GM12872 (cell line): ENCODE data around the gene CSF1R.

Experiments used
- TF ChIP-seq, protein P1 (sequence below): IDR thresholded peaks from 3 replicates; pipeline ENCODE4 v1.5.1; 2011; ENCODE audit warnings: low read depth, mild to moderate bottlenecking, low read length, moderate library complexity; ENCODE audit not compliant: insufficient read depth

The CSF1R gene

DNA sequence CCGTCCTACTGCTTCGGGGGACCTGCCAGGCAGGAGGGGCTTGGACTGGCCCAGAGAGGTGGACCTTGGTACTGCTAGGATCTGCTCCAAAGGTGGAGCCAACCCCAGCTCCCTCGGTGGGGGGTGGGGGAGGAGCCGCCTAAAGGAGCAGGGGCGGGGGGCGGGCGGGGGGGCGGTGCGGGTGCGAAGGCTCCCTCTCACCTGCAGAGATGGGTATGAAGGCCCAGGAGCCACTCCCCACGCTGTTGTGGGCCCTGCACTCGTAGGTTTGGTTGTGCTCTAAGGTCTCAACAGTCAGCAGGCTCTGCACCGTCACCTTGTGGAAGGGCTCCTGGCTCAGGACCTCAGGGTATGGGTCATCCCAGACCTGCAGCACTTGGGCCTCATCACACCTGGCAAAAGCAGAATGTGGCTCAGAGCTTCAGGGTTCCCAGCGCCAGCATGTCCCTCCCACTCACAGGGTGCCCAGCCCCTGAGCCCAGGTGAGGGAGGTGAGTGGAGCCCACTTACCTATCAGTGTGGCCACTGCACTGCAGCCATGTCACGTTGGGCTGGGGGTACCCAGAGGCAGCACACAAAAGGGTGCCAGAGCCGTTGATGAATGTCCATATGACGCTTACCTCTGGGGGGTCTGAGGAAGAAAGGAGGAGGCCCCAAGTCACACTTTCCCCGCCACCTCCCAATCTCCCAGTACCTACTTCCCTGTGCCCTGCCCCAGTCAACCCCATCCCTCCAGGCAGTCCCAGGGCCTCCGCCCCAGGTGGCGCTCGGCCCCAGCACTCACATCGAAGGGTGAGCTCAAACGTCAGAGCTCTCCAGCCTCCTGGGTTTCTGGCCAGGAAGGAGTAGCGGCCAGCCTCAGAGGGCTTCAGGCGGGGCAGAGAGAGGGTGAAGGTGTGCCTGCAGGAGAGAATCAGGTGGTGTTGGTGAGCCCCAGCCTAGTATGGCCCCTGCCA, 16.4 kb downstream of the CSF1R start:
- TF ChIP-seq, protein P1, sequence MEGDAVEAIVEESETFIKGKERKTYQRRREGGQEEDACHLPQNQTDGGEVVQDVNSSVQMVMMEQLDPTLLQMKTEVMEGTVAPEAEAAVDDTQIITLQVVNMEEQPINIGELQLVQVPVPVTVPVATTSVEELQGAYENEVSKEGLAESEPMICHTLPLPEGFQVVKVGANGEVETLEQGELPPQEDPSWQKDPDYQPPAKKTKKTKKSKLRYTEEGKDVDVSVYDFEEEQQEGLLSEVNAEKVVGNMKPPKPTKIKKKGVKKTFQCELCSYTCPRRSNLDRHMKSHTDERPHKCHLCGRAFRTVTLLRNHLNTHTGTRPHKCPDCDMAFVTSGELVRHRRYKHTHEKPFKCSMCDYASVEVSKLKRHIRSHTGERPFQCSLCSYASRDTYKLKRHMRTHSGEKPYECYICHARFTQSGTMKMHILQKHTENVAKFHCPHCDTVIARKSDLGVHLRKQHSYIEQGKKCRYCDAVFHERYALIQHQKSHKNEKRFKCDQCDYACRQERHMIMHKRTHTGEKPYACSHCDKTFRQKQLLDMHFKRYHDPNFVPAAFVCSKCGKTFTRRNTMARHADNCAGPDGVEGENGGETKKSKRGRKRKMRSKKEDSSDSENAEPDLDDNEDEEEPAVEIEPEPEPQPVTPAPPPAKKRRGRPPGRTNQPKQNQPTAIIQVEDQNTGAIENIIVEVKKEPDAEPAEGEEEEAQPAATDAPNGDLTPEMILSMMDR = no peak

DNA sequence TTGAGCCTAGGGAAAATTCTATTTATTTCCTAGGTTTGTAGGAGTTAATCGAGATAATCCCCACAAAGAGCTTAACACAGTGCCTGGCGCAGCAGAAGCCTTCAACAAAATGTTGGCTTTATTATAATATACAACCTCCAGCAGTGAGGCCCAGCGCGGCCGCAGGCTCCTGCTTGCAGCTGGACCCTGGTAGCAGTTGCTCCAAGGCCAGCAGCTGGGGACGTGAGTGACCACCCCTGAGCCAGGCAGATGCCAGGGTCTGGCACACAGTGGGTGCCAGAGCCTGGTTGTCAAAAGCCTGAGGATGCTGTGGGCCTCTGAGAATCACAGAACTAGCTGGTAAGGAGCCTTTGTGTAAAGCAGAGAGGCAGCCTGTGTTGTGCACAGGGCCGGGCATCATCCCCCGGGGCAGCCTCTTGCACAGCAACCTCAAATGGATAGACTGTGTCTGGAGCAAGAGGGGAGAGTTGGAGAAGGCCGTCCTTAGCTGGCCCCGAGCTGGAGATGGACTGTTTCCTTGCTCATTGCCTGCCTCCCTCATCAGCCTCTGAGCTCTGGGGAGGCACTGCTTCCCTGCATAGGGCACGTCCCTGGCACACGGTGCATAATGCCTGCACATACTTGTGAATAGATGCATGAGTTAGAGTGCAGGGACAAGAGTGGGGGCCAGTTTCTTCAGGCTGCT, 17.3 kb downstream of the CSF1R start:
- TF ChIP-seq, protein P1 = no peak

DNA sequence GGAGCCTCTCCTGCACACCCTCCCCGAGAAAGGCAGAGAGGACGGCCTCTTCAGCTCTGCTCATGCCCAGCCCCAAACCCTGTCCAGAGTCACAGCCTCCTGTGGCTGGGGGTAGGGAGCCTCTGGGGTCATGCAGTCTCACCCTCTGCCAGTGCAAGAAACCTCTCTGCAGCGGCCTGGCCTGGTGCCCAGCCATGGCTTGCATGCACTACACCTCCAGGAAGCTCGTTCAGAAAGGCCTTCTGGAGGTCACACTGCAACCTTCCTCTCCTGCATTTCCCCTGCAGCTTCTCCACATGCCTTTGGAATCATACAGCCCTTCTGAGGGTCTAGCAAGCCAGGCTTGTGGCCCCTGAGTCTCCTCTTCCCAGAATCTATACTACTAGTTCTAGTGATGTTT, 17.9 kb downstream of the CSF1R start:
- TF ChIP-seq, protein P1 = no peak

DNA sequence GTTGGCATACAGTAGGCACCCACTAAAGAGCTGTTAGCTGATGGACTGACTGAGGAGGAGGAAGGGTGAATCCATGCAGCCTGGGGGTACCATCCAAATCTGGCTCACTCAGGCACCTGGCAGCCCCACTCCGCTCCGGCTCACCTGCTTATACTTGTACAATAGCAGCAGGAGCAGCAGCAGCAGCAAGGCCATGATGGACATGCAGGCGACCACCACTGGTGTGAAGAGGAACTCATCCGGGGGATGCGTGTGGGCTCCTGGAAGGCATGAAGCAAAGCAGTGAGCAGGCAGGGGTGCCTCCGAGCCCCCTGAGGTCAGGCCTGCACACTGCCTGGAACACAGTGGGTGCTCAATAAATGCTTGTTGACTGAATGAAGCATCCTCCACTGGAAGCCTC, 18.3 kb downstream of the CSF1R start:
- TF ChIP-seq, protein P1 = no peak

DNA sequence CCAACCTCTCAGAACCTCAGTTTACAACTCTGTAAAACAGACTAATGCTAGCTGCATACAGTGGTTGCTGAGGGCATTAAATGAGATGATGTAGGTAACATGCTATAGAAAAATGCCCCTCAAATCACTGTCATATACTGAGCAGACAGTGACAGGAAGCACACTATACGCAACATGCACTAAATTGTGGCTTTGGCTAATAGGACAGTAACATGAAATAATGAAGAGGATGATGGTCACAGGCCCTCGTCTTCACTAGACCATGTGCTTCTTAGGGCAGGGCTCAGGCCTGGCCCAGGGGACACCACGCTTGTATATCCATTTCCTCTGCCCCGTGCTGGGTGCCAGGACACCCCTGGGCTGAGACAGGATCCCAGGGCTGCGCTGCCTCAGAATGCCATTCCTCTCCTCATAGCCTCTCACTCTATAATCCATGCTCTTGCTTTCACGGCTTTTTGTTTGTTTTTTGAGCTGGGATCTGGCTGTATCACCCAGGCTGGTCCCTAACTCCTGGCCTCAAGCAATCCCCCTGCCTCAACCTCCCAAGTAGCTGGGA, 18.9 kb downstream of the CSF1R start:
- TF ChIP-seq, protein P1 = no peak

DNA sequence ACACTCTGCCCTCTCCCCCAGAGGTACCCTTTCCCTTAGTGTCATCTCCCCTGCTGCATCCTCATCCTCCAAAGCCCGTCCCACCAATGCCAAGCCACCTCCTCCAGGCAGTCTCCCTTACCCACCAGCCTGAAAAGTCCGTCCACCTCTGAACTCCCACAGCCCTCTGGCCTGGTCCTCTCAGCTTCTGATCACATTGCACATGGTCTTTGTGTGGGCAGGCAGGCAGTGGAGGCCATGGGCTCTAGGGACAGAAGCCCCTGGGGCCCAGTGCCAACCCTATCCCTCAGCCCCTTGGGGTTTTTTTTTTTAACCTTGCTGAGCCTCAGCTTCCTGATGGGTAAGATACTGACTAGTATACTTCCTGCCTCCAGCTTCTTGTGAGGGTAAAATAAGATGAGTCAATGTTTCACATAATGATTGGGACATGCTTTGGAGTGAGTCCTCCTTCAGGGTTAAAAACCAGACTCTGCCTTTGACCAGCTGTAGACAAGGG, 19.4 kb downstream of the CSF1R start:
- TF ChIP-seq, protein P1 = no peak

DNA sequence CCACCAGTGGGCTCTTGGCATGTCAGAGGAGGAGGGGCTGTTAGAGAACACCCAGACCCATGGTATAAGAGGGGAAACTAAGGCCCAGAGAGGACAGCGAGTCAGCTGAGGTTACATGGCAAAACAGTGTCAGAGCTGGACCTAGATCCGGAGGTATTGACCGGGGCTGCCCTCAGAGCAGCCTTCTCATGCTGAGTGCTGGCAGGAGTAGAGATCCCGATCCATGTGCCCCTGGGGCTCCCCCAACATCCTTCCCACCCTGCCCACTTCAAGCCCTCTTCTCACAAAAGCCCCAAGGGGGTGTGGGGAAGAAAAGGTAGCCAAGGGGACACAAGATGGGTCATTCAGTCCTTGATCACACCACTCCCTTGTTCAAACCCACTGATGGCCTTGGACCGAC, 19.9 kb downstream of the CSF1R start:
- TF ChIP-seq, protein P1 = no peak
